HepG2 (cell line): ENCODE results near the gene SESN2. TPM values are rescaled to one million over a fixed set of nuclear protein-coding genes. Genes with fewer than 3 reads are reported as not detected.

Source experiments
- BRCA1 ChIP-seq: sonication (generic); formaldehyde crosslinking; IDR thresholded peaks from 2 replicates; pipeline ENCODE4 v1.4.0; 2020; ENCODE audit warnings: missing genetic modification reagents
- ELK4 ChIP-seq: sonication (generic); formaldehyde crosslinking; IDR thresholded peaks from 2 replicates; pipeline ENCODE4 v1.9.0; 2021; ENCODE audit warnings: missing genetic modification reagents, borderline replicate concordance
- NFYC ChIP-seq: IDR thresholded peaks from 2 replicates; pipeline ENCODE4 v1.6.1; 2016; ENCODE audit warnings: missing genetic modification reagents, missing compliant biosample characterization
- TFE3 ChIP-seq: IDR thresholded peaks from 2 replicates; pipeline ENCODE4 v1.6.1; 2016
- ZBTB40 ChIP-seq, 2 experiments: fragments of 450-650 bp in 1 of 2; sonication (generic) in 1 of 2; formaldehyde crosslinking in 1 of 2; IDR thresholded peaks; 2 replicates each; pipeline versions ENCODE4 v1.6.1 to v1.8.0; 2016 to 2022; ENCODE audit warnings: antibody characterized with exemption in 1 of 2, mild to moderate bottlenecking in 1 of 2, missing genetic modification reagents in 1 of 2
- ZNF432 ChIP-seq: sonication (generic); formaldehyde crosslinking; IDR thresholded peaks from 2 replicates; pipeline ENCODE4 v1.5.0; 2020; ENCODE audit warnings: missing genetic modification reagents, mild to moderate bottlenecking, borderline replicate concordance
- ZNF512B ChIP-seq: sonication (generic); formaldehyde crosslinking; IDR thresholded peaks from 2 replicates; pipeline ENCODE4 v1.5.1; 2020; ENCODE audit warnings: missing genetic modification reagents, mild to moderate bottlenecking, borderline replicate concordance
- ZNF720 ChIP-seq: sonication (generic); formaldehyde crosslinking; IDR thresholded peaks from 2 replicates; pipeline ENCODE4 v1.4.0; 2020; ENCODE audit warnings: missing genetic modification reagents
- ZNF772 ChIP-seq: sonication (generic); formaldehyde crosslinking; IDR thresholded peaks from 2 replicates; pipeline ENCODE4 v1.5.0; 2020; ENCODE audit warnings: mild to moderate bottlenecking, missing genetic modification reagents
- polyA plus RNA-seq, 8 experiments: library from polyadenylated mRNA; depleted of rRNA in 3 of 8; stranded (reverse) in 7 of 8; unstranded in 1 of 8; fragments of >200 nt; fragmentation: Illumina TruSeq in 4 of 8; extraction: Trizol in 4 of 8; gene quantifications; 2 replicates each; pipeline versions ENCODE4 v1.2.1 to v1.2.3, GENCODE V29; 2011 to 2016; ENCODE audit warnings: low read depth in 4 of 8, missing spikeins in 1 of 8, mixed read lengths in 1 of 8; ENCODE audit not compliant: insufficient read depth in 1 of 8
- total RNA-seq, 5 experiments: library from RNA; depleted of rRNA; stranded (reverse); fragments of >200 nt; fragmentation: Illumina TruSeq; extraction: Trizol; gene quantifications; 2 replicates each; pipeline ENCODE4 v1.2.3, GENCODE V29; 2016; ENCODE audit warnings: low read depth in 1 of 5
- TF ChIP-seq, protein P1 (sequence below): sonication (generic); formaldehyde crosslinking; IDR thresholded peaks from 2 replicates; pipeline ENCODE4 v1.5.0; 2020; ENCODE audit warnings: mild to moderate bottlenecking, missing genetic modification reagents

The SESN2 gene
- total and polyA plus RNA-seq, 2 of the 13 experiments (the other 11 are each of a cell fraction or from before 2014, with no cell fraction given): 13.2 to 19.1 TPM

GRCh38 chr1:28317014-28317413, 57.7 kb downstream of the SESN2 start (continued):
- TF ChIP-seq ZNF432 (CRISPR knock-in tag): no peak
- TF ChIP-seq, protein P1, sequence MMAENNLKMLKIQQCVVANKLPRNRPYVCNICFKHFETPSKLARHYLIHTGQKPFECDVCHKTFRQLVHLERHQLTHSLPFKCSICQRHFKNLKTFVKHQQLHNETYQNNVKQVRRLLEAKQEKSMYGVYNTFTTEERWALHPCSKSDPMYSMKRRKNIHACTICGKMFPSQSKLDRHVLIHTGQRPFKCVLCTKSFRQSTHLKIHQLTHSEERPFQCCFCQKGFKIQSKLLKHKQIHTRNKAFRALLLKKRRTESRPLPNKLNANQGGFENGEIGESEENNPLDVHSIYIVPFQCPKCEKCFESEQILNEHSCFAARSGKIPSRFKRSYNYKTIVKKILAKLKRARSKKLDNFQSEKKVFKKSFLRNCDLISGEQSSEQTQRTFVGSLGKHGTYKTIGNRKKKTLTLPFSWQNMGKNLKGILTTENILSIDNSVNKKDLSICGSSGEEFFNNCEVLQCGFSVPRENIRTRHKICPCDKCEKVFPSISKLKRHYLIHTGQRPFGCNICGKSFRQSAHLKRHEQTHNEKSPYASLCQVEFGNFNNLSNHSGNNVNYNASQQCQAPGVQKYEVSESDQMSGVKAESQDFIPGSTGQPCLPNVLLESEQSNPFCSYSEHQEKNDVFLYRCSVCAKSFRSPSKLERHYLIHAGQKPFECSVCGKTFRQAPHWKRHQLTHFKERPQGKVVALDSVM: peak; percentile 82
- no peak for TF ChIP-seq NFYC (CRISPR knock-in tag)
- no peak for TF ChIP-seq ZBTB40 (IDR thresholded peaks at IDR 0.05)
- TF ChIP-seq ZBTB40 (CRISPR knock-in tag; IDR thresholded peaks at IDR 0.05): no peak
- TF ChIP-seq ZNF512B (CRISPR knock-in tag): no peak
- TF ChIP-seq ZNF720 (CRISPR knock-in tag): no peak
- no peak for TF ChIP-seq BRCA1 (CRISPR knock-in tag)
- TF ChIP-seq ELK4 (CRISPR knock-in tag): no peak
- TF ChIP-seq ZNF772 (CRISPR knock-in tag): no peak
- TF ChIP-seq TFE3 (CRISPR knock-in tag): no peak
